Measurements from ENCODE around the gene ATP5MK.
"Not testable (repeated sequence)": the region's sequence is repeated elsewhere in the genome, so short reads cannot be mapped to it uniquely, and the experiment has no call there.

The ATP5MK gene

GRCh38 chr10:103395754-103396066 is 565 bp downstream of the ATP5MK start:
- no peak for DNase-seq

GRCh38 chr10:103394180-103394579 is 2.1 kb downstream of the ATP5MK start:
- no peak for DNase-seq

- DNase-seq = no peak
Measured at GRCh38 chr10:103382769-103383168, 13.5 kb downstream of the ATP5MK start.

GRCh38 chr10:103374263-103374662 is 22.0 kb downstream of the ATP5MK start:
- DNase-seq = no peak

- no peak for DNase-seq
Measured at GRCh38 chr10:103373544-103373943, 22.7 kb downstream of the ATP5MK start.

GRCh38 chr10:103367782-103368518 is 28.3 kb downstream of the ATP5MK start, which contains the start of gene TAF5:
Gene TAF5 (plus strand): TSS chr10:103367976. CDS start chr10:103367990, 14 bp downstream.
- peak; percentile 94 for DNase-seq

- DNase-seq = no peak
Measured at GRCh38 chr10:103367379-103367781, 28.9 kb downstream of the ATP5MK start.

GRCh38 chr10:103360791-103361190 is 35.5 kb downstream of the ATP5MK start:
- not testable (repeated sequence) for DNase-seq

GRCh38 chr10:103359493-103359892 is 36.8 kb downstream of the ATP5MK start:
- DNase-seq = not testable (repeated sequence)

GRCh38 chr10:103355906-103356599 is 40.2 kb downstream of the ATP5MK start:
- DNase-seq = no peak

- not testable (repeated sequence) for DNase-seq
Measured at GRCh38 chr10:103354567-103354966, 41.7 kb downstream of the ATP5MK start.

GRCh38 chr10:103353281-103353680 is 43.0 kb downstream of the ATP5MK start:
- no peak for DNase-seq

- peak; percentile 69 for DNase-seq
Measured at GRCh38 chr10:103350517-103351260, 45.6 kb downstream of the ATP5MK start, which contains the start of gene PCGF6. Gene PCGF6 (minus strand): TSS chr10:103351140. CDS start chr10:103351066, 74 bp downstream.

- DNase-seq = no peak
Measured at GRCh38 chr10:103350175-103350516, 46.1 kb downstream of the ATP5MK start.

Data from NCI-H1092 treated with DMSO at 0.1 percent for 48 hours (cell line).